Activated CD4-positive, alpha-beta memory T cell treated with anti-CD3 and anti-CD28 coated beads, Interleukin-2, amount 10 ng/mL, durations not matched to agents 7 days and 5 days (primary cell): ENCODE measurements around the gene BATF3. TPM values are rescaled to one million over a fixed set of nuclear protein-coding genes. Genes with fewer than 3 reads are reported as not detected.
A peak's percentile ranks its signal among the peaks of the same experiment; 100 is the strongest.
"Not testable (repeated sequence)": the region's sequence is repeated elsewhere in the genome, so short reads cannot be mapped to it uniquely, and the experiment has no call there.

Experiments
- CTCF ChIA-PET: fragments of 350-600 bp; sonication (Branson Sonifier 250); formaldehyde crosslinking; loops from one replicate; lab custom pipeline; 2021; ENCODE audit warnings: antibody characterized with exemption, inconsistent platforms; lab: Charles Lee
- POLR2A ChIA-PET: fragments of 350-600 bp; sonication (Branson Sonifier 250); formaldehyde crosslinking; loops from one replicate; lab custom pipeline; 2021; ENCODE audit warnings: antibody characterized with exemption; lab: Charles Lee
- DNase-seq: peaks from one replicate; pipeline ENCODE4 v3.0.0-alpha.2; 2020
- H3K27ac Mint-ChIP-seq: one replicate; pipeline ENCODE4 v1.8.0; 2021; ENCODE audit warnings: mild to moderate bottlenecking, mixed read lengths
- H3K27me3 Mint-ChIP-seq: one replicate; pipeline ENCODE4 v1.8.0; 2021; ENCODE audit warnings: mixed read lengths
- H3K36me3 Mint-ChIP-seq: one replicate; pipeline ENCODE4 v1.8.0; 2021; ENCODE audit warnings: low read depth, mixed read lengths
- H3K4me1 Mint-ChIP-seq: one replicate; pipeline ENCODE4 v1.8.0; 2021; ENCODE audit warnings: mixed read lengths
- H3K4me3 Mint-ChIP-seq: one replicate; pipeline ENCODE4 v1.8.0; 2021; ENCODE audit warnings: mild to moderate bottlenecking, mixed read lengths
- H3K9me3 Mint-ChIP-seq: one replicate; pipeline ENCODE4 v1.8.0; 2021; ENCODE audit warnings: mixed read lengths
- total RNA-seq, 2 experiments: library from RNA; stranded (reverse); gene quantifications; one replicate each; pipeline ENCODE4 v1.2.3, GENCODE V29; 2021

The BATF3 gene, protein sequence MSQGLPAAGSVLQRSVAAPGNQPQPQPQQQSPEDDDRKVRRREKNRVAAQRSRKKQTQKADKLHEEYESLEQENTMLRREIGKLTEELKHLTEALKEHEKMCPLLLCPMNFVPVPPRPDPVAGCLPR
- total RNA-seq, result 10 to 100 TPM; 56.5 to 56.7 TPM

DNA sequence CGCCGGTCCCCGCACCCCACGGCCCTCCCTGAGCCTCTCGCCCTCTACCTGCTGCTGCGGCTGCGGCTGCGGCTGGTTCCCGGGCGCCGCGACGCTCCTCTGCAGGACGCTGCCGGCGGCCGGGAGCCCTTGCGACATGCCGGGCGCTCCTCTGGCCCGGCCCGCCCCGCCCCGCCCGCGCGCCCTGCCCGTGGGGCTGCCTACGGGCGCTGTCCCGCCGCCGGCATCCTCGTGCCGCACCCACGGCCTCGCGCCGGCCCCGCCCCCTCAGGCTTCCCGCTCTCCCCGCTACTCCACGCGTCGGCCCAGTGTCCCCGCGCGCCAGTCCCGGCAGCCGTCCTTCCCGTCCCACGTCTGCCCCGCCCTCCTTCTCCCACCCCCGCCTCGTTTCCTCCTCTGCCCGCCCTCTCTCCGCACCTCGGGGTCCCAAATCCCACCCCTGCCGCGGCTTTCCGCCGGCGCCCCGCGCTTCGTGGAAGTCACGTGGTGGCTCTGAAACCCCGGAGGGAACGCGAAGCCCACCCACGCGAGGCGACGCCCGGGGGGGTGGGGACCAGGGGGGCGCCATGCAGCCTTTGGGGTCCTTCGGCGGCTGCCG is at the start of gene BATF3:
BATF3 (minus strand) TSS at position 216 of the 598 bp plus-strand sequence; CDS start at position 138, 78 bp downstream.
- peaks cover 2% of the 10 kb centered on the region for H3K27me3 Mint-ChIP-seq
- ChIA-PET POLR2A (interaction anchor here (1.0 kb wide), 1 partner anchor 13 kb away, joined by 3 read pairs; no protein-coding TSS in a partner anchor), CTCF (interaction anchor here (0.6 to 4.6 kb wide), 12 partner anchors 11 to 92 kb away, joined by 3 to 22 read pairs (median 4); partner anchors contain the start of genes NSL1 and TATDN3)
- peak within 1 kb of the TSS; percentile 74 for H3K4me3 Mint-ChIP-seq
- peak; percentile 50 for DNase-seq
- peaks cover 22% of the 10 kb centered on the region for H3K36me3 Mint-ChIP-seq
- peaks cover 79% of the 10 kb centered on the region for H3K4me1 Mint-ChIP-seq
- no peaks in the 10 kb centered on the region for H3K9me3 Mint-ChIP-seq
- H3K27ac Mint-ChIP-seq, result peak within 1 kb of the TSS; percentile 81

DNA sequence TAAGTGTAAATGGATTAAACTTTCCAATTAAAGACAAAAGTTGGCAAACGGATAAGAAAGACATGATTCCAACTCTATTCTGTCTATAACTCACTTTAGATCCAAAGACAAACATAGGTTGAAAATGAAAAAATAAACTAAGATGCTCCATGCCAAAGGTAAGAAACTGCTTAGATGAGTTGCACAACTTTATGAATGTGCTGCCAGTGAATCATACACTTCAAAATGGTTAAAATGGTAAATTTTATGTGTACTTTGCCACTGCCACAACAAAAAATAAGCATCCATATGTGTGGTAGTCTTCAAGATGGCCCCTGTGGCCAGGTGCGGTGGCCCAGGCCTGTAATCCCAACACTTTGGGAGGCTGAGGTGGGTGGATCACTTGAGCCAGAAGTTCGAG is 46.9 kb upstream of the BATF3 start:
- no peak for DNase-seq
- Mint-ChIP-seq H3K27ac (no peak overlapping the region), H3K4me3 (no peak overlapping the region), H3K27me3 (no peaks in the 10 kb centered on the region), H3K9me3 (peaks cover 7% of the 10 kb centered on the region), H3K36me3 (peaks cover 48% of the 10 kb centered on the region), H3K4me1 (peaks cover 31% of the 10 kb centered on the region)
- POLR2A ChIA-PET, result interaction anchor here (1.8 to 2.3 kb wide), 2 partner anchors 25 to 58 kb away, joined by 5 to 10 read pairs; no protein-coding TSS in a partner anchor
- CTCF ChIA-PET, result interaction anchor here (0.8 to 1.7 kb wide), 5 partner anchors 9 to 291 kb away, joined by 3 to 6 read pairs (median 4); no protein-coding TSS in a partner anchor

DNA sequence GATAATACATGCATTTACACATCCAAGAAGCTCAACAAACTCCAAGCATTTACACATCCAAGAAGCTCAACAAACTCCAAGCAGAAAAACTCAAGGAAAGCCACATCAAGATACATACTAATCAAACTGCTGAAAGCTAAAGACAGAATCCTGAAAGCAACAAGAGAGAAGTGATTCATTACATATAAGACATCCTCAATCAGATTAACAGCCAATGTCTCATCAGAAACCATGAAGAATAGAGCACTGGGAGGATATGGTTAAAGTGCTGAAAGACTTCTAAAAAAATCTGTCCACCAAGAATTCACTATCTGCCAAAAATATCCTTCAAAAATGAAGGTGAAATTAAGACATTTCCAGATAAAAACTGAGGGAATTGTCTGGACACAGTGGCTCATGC is 45.7 kb upstream of the BATF3 start:
- DNase-seq, result no peak
- H3K36me3 Mint-ChIP-seq, result peaks cover 57% of the 10 kb centered on the region
- H3K4me3 Mint-ChIP-seq, result no peak overlapping the region
- ChIA-PET CTCF (interaction anchor here (1.2 to 1.7 kb wide), 2 partner anchors 10 to 81 kb away, joined by 3 read pairs; no protein-coding TSS in a partner anchor), POLR2A (no interaction called here)
- peaks cover 38% of the 10 kb centered on the region for H3K4me1 Mint-ChIP-seq
- no peaks in the 10 kb centered on the region for H3K27me3 Mint-ChIP-seq
- no peak overlapping the region for H3K27ac Mint-ChIP-seq
- H3K9me3 Mint-ChIP-seq, result peaks cover 13% of the 10 kb centered on the region

DNA sequence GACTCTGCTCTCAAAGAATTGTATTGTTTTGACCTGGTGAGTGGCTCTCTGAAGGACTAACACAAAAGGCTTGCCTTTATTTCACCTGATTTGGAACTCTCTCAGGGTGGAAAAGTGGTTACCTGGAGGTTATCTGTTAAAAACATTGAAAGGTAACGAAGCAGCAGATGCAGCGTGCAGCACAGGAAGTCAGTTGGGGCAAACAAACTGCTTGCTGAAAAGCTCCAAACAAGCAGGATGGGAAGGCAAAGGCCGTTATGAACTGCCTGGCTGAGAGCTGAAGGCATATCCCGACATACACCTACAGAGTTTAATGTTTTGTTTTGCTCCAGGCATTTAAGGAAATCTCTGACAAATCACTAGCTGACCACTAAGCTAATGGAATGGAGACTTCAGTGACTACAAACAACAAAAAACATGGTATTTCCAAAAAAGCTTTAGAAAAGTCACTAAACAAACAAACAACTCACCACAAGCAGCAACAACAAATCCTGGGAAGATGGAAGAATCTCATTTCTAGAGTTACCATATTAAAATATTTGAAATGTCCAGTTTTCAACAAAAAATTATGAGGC is 44.3 kb upstream of the BATF3 start:
- CTCF ChIA-PET, result interaction anchor here (0.6 to 1.5 kb wide), 7 partner anchors 11 to 565 kb away, joined by 3 to 5 read pairs (median 3); partner anchors contain the start of gene BATF3
- Mint-ChIP-seq H3K27me3 (no peaks in the 10 kb centered on the region), H3K9me3 (peaks cover 13% of the 10 kb centered on the region), H3K4me3 (no peak overlapping the region), H3K36me3 (peaks cover 51% of the 10 kb centered on the region), H3K27ac (peak overlapping the region; percentile 33), H3K4me1 (peaks cover 41% of the 10 kb centered on the region)
- POLR2A ChIA-PET, result interaction anchor here (0.7 to 1.3 kb wide), 3 partner anchors 8 to 22 kb away, joined by 3 to 5 read pairs (median 3); no protein-coding TSS in a partner anchor
- no peak for DNase-seq

DNA sequence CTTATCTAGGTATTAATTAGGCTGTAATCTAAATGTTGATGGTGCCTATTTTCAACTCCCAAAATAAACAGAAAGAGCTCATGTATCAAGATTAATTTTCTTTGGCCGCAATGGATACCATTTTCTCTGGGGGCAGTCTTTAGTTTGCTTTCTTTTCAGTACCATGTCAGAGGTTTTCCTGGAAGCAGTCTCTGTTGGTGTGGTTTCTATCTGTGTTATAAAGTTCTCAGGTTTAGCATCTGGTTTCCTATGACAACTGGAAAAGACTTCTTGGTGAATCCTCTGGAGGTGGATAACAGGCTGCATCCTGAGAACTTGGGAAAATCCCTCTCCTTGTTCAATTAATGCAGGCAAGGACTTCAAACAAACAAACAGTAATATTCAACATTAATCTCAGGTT is 38.7 kb upstream of the BATF3 start:
- H3K27ac Mint-ChIP-seq, result peak overlapping the region; percentile 88
- H3K36me3 Mint-ChIP-seq, result peaks cover 40% of the 10 kb centered on the region
- H3K27me3 Mint-ChIP-seq, result no peaks in the 10 kb centered on the region
- POLR2A ChIA-PET, result interaction anchor here (1.4 to 2.9 kb wide), 2 partner anchors 16 to 74 kb away, joined by 4 to 10 read pairs; no protein-coding TSS in a partner anchor
- CTCF ChIA-PET, result interaction anchor here (1.0 to 4.1 kb wide), 7 partner anchors 12 to 130 kb away, joined by 3 to 33 read pairs (median 6); partner anchors contain the start of gene ATF3
- peak overlapping the region; percentile 19 for H3K4me3 Mint-ChIP-seq
- peaks cover 43% of the 10 kb centered on the region for H3K4me1 Mint-ChIP-seq
- no peak for DNase-seq
- H3K9me3 Mint-ChIP-seq, result peaks cover 13% of the 10 kb centered on the region

DNA sequence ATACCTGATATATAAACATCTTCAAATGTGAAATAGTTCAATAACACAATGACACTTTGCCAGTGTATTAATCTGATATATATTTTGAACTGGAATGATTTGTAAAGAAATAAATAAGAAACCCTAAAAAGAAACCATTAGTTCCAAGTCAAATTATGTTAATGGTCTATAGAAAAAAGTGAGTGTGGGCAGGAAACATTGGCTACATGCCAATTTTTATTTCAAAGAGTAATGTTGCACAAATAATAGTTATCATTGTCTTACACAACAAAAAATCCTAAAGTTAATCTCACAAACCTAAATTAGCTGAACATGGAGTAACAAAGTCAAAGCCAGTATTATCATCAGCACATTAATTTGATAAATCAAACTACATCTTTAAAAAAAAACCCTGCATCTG is 37.9 kb upstream of the BATF3 start:
- DNase-seq, result no peak
- H3K27me3 Mint-ChIP-seq, result no peaks in the 10 kb centered on the region
- POLR2A ChIA-PET, result interaction anchor here (1.4 to 2.9 kb wide), 3 partner anchors 10 to 73 kb away, joined by 3 to 10 read pairs (median 4); no protein-coding TSS in a partner anchor
- H3K36me3 Mint-ChIP-seq, result peaks cover 38% of the 10 kb centered on the region
- CTCF ChIA-PET, result interaction anchor here (0.7 to 4.1 kb wide), 8 partner anchors 13 to 129 kb away, joined by 3 to 33 read pairs (median 5); partner anchors contain the start of gene ATF3
- H3K4me3 Mint-ChIP-seq, result no peak overlapping the region
- no peak overlapping the region for H3K27ac Mint-ChIP-seq
- peaks cover 43% of the 10 kb centered on the region for H3K4me1 Mint-ChIP-seq
- H3K9me3 Mint-ChIP-seq, result peaks cover 13% of the 10 kb centered on the region

- Mint-ChIP-seq H3K27me3 (no peaks in the 10 kb centered on the region), H3K4me3 (no peak overlapping the region)
- CTCF ChIA-PET, result interaction anchor here (0.8 to 1.3 kb wide), 2 partner anchors 10 to 68 kb away, joined by 4 to 5 read pairs; no protein-coding TSS in a partner anchor
These were observed 33.5 kb upstream of the BATF3 start for GRCh38 chr1:212733109-212733508.

DNA sequence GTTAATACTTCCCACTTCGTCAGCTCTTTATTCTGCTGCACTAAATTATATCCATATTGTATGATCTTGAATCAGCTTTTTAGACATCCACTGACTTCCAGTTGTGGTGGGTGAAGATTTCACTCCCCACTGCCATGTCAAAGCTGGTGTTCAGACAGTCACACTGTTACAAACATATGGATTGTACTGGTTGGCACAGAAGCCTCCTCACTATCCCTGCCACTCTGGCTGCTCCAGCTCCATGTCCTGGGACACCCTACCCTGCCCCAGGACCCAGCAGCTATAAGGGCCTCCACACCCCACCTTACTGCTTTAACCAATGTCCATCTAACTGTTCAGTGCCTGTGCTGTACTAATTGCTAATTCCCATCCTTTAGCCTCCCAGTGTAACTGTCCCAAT is 32.0 kb upstream of the BATF3 start:
- DNase-seq, result no peak
- no peak overlapping the region for H3K4me3 Mint-ChIP-seq
- no peaks in the 10 kb centered on the region for H3K27me3 Mint-ChIP-seq
- POLR2A ChIA-PET, result interaction anchor here (0.7 to 1.4 kb wide), 3 partner anchors 8 to 12 kb away, joined by 3 to 5 read pairs (median 3); no protein-coding TSS in a partner anchor
- no peak overlapping the region for H3K27ac Mint-ChIP-seq
- peaks cover 15% of the 10 kb centered on the region for H3K36me3 Mint-ChIP-seq
- H3K9me3 Mint-ChIP-seq, result no peaks in the 10 kb centered on the region
- H3K4me1 Mint-ChIP-seq, result peaks cover 44% of the 10 kb centered on the region
- CTCF ChIA-PET, result interaction anchor here (0.5 to 1.3 kb wide), 5 partner anchors 18 to 255 kb away, joined by 3 to 4 read pairs (median 4); no protein-coding TSS in a partner anchor

More at GRCh38 chr1:212733109-212733508, 33.5 kb upstream of the BATF3 start:
- Mint-ChIP-seq H3K9me3 (no peaks in the 10 kb centered on the region), H3K36me3 (peaks cover 20% of the 10 kb centered on the region), H3K27ac (no peak overlapping the region), H3K4me1 (peaks cover 39% of the 10 kb centered on the region)
- POLR2A ChIA-PET, result no interaction called here
- no peak for DNase-seq

DNA sequence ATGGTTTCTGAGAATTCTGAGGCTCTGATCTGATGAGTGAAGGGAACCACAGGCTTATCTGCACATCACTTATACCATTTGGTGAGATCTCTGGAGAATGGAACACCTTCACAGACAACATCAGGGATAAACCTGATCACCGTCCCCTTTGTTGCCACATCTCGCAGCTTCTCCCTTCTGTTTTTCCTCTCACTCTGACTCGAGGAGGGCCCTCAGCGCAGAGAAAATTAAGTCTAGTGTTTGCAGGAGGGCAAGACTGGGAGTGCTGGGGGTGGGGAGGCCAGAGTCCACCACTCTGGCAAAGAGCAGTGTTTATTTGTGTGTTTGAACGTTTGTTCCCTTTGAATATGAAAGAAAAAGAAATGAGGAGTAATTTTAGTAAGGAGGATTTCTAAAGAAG is 29.0 kb upstream of the BATF3 start:
- no peaks in the 10 kb centered on the region for H3K27me3 Mint-ChIP-seq
- DNase-seq, result no peak
- peaks cover 4% of the 10 kb centered on the region for H3K9me3 Mint-ChIP-seq
- H3K36me3 Mint-ChIP-seq, result peaks cover 30% of the 10 kb centered on the region
- peak overlapping the region; percentile 69 for H3K27ac Mint-ChIP-seq
- peaks cover 58% of the 10 kb centered on the region for H3K4me1 Mint-ChIP-seq
- H3K4me3 Mint-ChIP-seq, result no peak overlapping the region
- ChIA-PET POLR2A (interaction anchor here (0.7 kb wide), 1 partner anchor 31 kb away, joined by 3 read pairs; no protein-coding TSS in a partner anchor), CTCF (interaction anchor here (0.9 to 1.0 kb wide), 3 partner anchors 18 to 27 kb away, joined by 3 to 5 read pairs (median 4); no protein-coding TSS in a partner anchor)

DNA sequence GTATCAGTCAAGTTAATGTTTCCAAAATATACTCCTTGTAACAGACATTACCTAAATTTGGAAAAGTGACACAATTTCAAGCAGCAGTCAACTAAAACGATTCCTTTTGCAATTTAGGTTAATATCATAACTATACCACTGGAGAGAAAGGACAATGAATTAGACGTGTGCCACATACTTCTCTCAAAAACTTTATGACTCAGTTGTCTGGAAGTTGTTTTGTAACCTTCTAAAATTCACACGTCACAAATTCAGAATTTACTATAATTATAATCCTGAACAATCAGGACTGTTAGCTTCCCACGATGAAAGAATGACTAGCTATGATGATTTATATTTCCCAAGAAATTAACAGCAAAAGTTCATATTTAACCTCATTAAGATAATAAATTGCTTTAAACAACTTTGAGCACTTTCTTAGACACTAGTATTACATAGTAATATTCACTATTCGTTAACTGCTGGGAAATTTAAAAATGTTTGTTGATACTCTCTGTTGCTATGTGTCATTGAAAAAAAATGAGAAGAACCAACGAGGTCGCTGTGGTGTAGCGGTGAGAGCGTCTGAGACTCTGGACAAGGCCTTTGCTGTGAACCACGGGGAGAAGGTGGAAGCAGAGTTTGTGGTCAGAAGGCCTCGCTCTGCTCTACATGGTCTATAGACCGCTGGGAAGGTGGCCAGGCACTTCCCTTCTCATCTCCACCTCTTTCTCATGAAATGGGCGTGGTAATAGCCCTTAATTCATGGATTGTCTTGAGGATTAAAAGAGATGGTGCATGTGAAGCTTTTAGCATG is 27.9 kb upstream of the BATF3 start:
- Mint-ChIP-seq H3K4me1 (peaks cover 67% of the 10 kb centered on the region), H3K27me3 (no peaks in the 10 kb centered on the region), H3K4me3 (no peak overlapping the region), H3K36me3 (peaks cover 35% of the 10 kb centered on the region), H3K27ac (peak overlapping the region; percentile 27), H3K9me3 (peaks cover 10% of the 10 kb centered on the region)
- ChIA-PET CTCF (interaction anchor here (0.9 to 1.2 kb wide), 3 partner anchors 17 to 22 kb away, joined by 3 to 6 read pairs (median 4); no protein-coding TSS in a partner anchor), POLR2A (interaction anchor here (0.7 to 1.1 kb wide), 2 partner anchors 9 to 30 kb away, joined by 3 read pairs; no protein-coding TSS in a partner anchor)
- peak; percentile 49 for DNase-seq

DNA sequence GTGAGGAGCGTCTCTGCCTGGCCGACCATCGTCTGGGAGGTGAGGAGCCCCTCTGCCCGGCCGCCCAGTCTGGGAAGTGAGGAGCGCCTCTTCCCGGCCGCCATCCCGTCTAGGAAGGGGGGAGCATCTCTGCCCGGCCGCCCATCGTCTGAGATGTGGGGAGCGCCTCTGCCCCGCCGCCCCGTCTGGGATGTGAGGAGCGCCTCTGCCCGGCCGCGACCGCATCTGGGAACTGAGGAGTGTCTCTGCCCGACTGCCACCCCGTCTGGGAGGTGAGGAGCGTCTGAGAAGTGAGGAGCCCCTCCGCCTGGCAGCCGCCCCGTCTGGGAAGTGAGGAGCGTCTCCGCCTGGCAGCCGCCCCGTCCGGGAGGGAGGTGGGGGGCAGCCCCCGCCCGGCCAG is 25.0 kb upstream of the BATF3 start:
- peaks cover 70% of the 10 kb centered on the region for H3K4me1 Mint-ChIP-seq
- CTCF ChIA-PET, H3K27me3 Mint-ChIP-seq, DNase-seq, H3K4me3 Mint-ChIP-seq, POLR2A ChIA-PET, H3K27ac Mint-ChIP-seq: not testable (repeated sequence)
- peaks cover 39% of the 10 kb centered on the region for H3K36me3 Mint-ChIP-seq
- H3K9me3 Mint-ChIP-seq, result peaks cover 11% of the 10 kb centered on the region
